Stimulated activated effector memory CD8-positive, alpha-beta T cell treated with anti-CD3 and anti-CD28 coated beads, Interleukin-12 subunit alpha, Interleukin-12 subunit beta, amount 100 ng/mL, for 72 hours (primary cell): ENCODE results near the gene GMPR2.

Source experiments
- ATAC-seq: fragments of 150-1000 bp; cut with Tn5 transposase; 2 replicates; pipeline ENCODE4 v1.10.0; 2021
- DNase-seq, 2 donors: peaks; one replicate each; pipeline ENCODE4 v3.0.0; 2021 to 2022; ENCODE audit warnings: low spot score in 2 of 2
- H3K27ac Mint-ChIP-seq: one replicate; pipeline ENCODE4 v1.8.0; 2022; ENCODE audit warnings: mild to moderate bottlenecking, mixed read lengths
- H3K36me3 Mint-ChIP-seq: one replicate; pipeline ENCODE4 v1.8.0; 2022; ENCODE audit warnings: mild to moderate bottlenecking, mixed read lengths
- H3K4me1 Mint-ChIP-seq: one replicate; pipeline ENCODE4 v1.8.0; 2022; ENCODE audit warnings: mixed read lengths
- H3K4me3 Mint-ChIP-seq: one replicate; pipeline ENCODE4 v1.8.0; 2022; ENCODE audit warnings: mild to moderate bottlenecking, mixed read lengths
- H3K9me3 Mint-ChIP-seq: one replicate; pipeline ENCODE4 v1.8.0; 2022; ENCODE audit warnings: mixed read lengths

Gene GMPR2

GRCh38 chr14:24232645-24233537 is at the start of gene GMPR2:
Gene GMPR2 (plus strand): TSS chr14:24232929. CDS start chr14:24233254, 325 bp downstream.
- ATAC-seq, result peak; percentile 62
- H3K4me1 Mint-ChIP-seq, result peaks cover 41% of the 10 kb centered on the region
- peak within 1 kb of the TSS; percentile 84 for H3K4me3 Mint-ChIP-seq
- H3K9me3 Mint-ChIP-seq, result no peaks in the 10 kb centered on the region
- peaks cover 76% of the 10 kb centered on the region for H3K36me3 Mint-ChIP-seq
- H3K27ac Mint-ChIP-seq, result peak within 1 kb of the TSS; percentile 86
- DNase-seq, result no peak

DNA sequence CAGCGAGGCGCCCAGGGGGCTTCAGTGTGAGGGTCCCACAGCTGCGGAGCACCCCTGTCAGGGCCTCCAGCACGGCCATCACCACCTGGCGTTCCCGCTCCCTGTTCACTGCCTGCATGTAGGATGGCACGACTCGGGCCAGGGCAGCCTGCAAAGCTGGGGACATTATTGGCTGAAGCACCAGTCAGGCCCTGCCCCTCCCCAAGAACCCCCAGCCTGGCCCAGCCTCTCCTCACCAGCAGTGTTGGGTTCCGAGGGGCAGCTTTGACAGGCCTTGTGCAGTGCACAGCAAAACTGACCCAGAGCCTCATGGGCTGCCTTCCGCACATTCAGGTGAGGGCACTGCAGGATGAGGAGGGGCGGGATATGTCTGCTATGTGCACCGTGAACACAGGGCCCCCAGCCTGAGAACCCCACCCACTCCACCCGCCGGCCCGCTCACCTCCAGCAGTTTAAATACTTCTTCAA is 49.7 kb upstream of the GMPR2 start:
- DNase-seq (no peak), ATAC-seq (no peak)
- Mint-ChIP-seq H3K36me3 (peaks cover 90% of the 10 kb centered on the region), H3K9me3 (no peaks in the 10 kb centered on the region), H3K27ac (peak overlapping the region; percentile 84), H3K4me1 (peaks cover 42% of the 10 kb centered on the region), H3K4me3 (no peak overlapping the region)

DNA sequence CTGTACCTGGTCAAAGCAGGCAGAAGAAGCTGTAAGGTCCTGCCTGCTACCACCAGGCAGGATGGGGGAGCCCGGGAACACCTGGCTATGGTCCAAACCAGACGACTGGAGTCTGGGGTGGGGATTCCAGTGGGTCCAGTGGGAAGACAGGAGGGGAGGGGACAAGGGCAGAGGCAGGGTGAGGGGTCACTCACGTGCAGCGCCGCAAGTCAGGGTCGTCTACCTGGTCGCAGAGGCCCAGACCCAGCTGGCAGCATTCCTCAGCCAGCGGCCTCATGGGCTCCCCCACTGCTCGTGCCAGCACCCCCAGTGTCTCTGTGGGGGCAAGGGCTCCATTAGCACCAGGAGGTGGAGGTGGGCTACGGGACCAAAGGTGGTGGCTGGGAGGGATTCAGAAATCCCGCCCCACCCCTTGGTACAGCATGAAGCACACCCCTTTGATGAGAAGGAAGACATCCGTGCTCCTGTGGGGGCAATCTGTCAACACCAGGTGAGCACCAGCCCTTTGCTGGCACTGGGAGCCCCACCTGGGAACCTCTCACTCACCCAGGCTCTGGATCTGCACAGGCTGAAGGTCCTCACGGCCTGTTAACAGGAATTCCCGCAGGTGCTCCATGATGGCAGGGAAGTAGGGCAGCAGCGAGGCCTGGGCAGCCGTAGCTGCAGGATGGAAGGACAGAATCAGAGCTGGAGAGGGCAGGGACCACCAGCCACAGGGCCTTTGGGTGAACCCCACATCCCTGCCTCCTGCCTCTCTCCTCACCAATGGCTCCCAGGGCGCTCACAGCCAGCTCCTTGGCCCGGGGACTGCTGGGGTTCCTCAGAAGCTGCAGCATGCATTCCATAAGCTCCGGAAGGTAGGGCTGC is 48.4 kb upstream of the GMPR2 start:
- Mint-ChIP-seq H3K4me1 (peaks cover 43% of the 10 kb centered on the region), H3K36me3 (peaks cover 87% of the 10 kb centered on the region), H3K4me3 (no peak overlapping the region), H3K27ac (peak overlapping the region; percentile 64), H3K9me3 (no peaks in the 10 kb centered on the region)
- no peak for DNase-seq
- no peak for ATAC-seq

DNA sequence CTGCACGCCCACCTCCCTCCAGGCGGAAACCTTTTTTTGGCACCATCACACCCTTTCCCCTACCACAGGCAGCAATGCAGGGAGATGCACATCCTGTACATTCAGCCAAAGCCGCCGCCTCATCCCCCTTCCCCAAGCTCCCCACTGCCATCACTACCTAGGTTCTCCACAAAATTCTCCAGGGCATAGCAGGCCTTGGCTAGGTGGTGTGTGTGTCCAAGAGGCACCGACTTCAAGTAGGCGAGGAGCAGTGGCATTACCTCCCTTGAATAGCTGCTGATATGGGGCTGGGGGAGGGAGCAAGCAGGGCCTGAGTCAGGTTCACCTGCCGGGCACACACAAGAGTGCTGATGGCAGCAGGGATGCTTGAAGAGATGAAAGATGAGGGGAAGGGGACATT is 47.7 kb upstream of the GMPR2 start:
- ATAC-seq, result no peak
- no peak for DNase-seq
- Mint-ChIP-seq H3K9me3 (no peaks in the 10 kb centered on the region), H3K4me3 (no peak overlapping the region), H3K36me3 (peaks cover 80% of the 10 kb centered on the region), H3K4me1 (peaks cover 44% of the 10 kb centered on the region), H3K27ac (peak overlapping the region; percentile 64)

GRCh38 chr14:24185741-24186140 is 47.0 kb upstream of the GMPR2 start:
- Mint-ChIP-seq H3K4me1 (peaks cover 42% of the 10 kb centered on the region), H3K27ac (peak overlapping the region; percentile 64), H3K4me3 (no peak overlapping the region), H3K36me3 (peaks cover 79% of the 10 kb centered on the region), H3K9me3 (no peaks in the 10 kb centered on the region)
- ATAC-seq, result no peak
- DNase-seq, result no peak

DNA sequence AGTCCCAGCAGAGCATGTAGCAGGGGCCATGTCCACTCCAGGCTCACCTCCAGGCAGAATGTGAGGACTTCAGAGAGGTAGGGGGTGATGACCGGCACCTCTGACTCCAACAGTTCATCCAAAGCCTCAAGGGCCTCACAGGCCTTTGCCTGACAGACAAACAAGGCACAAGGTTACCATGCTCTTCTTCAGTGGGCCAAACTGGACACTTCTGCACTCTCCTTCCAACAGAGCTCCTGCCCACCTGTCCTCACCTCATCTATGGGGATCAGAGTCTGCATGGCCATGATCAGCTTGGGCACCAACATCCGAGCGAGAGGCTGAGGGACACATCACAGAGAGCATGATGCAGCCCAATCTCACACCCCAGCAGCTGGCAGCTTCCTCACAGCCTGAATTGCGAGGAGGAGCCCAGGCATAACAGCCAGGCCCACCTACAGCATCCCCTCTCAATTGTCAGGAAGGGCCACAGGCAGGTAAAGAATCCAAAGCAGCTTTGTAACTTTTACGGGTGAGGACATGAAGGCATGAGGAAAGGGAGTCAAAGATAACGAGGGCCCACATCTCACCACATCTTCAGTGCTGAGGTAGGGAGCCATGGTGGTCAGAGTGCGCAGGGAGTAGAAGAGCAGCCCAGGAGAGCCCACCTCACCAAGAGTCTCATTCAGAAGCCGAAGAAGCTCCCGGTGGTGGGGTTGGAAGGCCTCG is 45.7 kb upstream of the GMPR2 start:
- Mint-ChIP-seq H3K27ac (peak overlapping the region; percentile 80), H3K4me3 (peak overlapping the region; percentile 84), H3K4me1 (peaks cover 44% of the 10 kb centered on the region), H3K9me3 (no peaks in the 10 kb centered on the region), H3K36me3 (peaks cover 79% of the 10 kb centered on the region)
- ATAC-seq (no peak), DNase-seq (no peak)

DNA sequence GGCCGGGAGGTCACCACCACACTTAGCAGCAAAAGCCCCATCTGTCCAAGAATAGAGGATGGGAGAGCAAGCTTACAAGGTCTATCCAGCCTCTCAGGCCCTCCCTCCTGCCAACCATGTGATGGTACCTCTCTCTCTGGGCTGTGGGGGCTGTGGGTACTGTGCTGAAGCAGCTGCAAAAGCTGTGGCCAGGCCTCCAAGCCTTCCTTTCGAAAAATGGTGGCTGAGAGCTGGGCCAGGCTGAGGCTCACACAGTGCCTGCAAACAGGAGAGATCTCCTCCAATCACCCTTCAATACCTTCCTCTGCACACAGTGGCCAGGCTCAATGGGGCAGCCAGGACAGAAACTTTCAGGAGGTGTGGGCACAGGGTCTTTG is 45.2 kb upstream of the GMPR2 start:
- Mint-ChIP-seq H3K27ac (peak overlapping the region; percentile 80), H3K9me3 (no peaks in the 10 kb centered on the region), H3K4me3 (peak overlapping the region; percentile 84), H3K36me3 (peaks cover 80% of the 10 kb centered on the region), H3K4me1 (peaks cover 45% of the 10 kb centered on the region)
- ATAC-seq (no peak), DNase-seq (no peak)

GRCh38 chr14:24188251-24189058 is 44.3 kb upstream of the GMPR2 start, which contains the start of gene IPO4:
Gene IPO4 (minus strand): TSS chr14:24188816. CDS start chr14:24188787, 29 bp downstream.
- H3K9me3 Mint-ChIP-seq, result no peaks in the 10 kb centered on the region
- peak; percentile 97 for ATAC-seq
- DNase-seq, result peak; percentile 79 to 95
- H3K4me1 Mint-ChIP-seq, result peaks cover 45% of the 10 kb centered on the region
- peak within 1 kb of the TSS; percentile 80 for H3K27ac Mint-ChIP-seq
- H3K36me3 Mint-ChIP-seq, result peaks cover 78% of the 10 kb centered on the region
- H3K4me3 Mint-ChIP-seq, result peak within 1 kb of the TSS; percentile 84

DNA sequence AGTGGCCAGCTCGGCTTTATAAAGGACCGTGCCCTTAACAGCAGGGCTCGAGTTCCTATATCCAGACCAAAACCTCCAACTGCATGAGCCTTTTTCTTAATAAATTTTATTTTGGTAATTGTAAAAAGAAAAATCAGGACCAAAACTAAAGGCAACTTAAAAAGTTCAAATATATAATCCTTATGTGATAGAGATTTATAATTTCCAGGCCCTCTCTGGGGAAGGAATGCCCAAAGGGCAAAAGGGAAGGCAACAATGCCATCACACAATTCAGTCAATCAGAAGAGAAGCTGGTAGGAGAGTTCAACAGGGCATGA is 43.7 kb upstream of the GMPR2 start:
- Mint-ChIP-seq H3K27ac (peak overlapping the region; percentile 80), H3K4me1 (peaks cover 49% of the 10 kb centered on the region), H3K36me3 (peaks cover 77% of the 10 kb centered on the region), H3K4me3 (peak overlapping the region; percentile 84), H3K9me3 (no peaks in the 10 kb centered on the region)
- ATAC-seq (no peak), DNase-seq (no peak)

DNA sequence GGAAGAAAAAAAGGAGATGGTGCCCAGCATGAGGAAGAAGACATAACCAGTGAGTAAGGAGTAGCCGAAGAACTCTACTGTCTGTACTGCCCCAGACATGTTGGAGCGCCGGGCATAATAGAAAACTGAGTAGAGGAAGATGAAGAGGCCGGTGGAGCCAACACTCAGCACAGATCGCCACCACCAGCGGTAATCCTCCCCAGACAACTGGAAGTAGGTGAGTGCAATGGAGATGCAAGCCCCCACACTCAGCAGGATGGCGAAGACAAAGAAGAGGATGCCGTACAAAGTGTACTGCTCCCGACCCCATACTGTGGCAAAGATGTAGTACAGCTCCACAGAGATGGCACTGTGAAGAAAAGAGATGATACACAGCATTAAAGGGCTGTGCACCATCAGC is 43.3 kb upstream of the GMPR2 start:
- ATAC-seq, result no peak
- Mint-ChIP-seq H3K27ac (peak overlapping the region; percentile 80), H3K4me1 (peaks cover 53% of the 10 kb centered on the region), H3K36me3 (peaks cover 77% of the 10 kb centered on the region), H3K4me3 (no peak overlapping the region), H3K9me3 (no peaks in the 10 kb centered on the region)
- no peak for DNase-seq

DNA sequence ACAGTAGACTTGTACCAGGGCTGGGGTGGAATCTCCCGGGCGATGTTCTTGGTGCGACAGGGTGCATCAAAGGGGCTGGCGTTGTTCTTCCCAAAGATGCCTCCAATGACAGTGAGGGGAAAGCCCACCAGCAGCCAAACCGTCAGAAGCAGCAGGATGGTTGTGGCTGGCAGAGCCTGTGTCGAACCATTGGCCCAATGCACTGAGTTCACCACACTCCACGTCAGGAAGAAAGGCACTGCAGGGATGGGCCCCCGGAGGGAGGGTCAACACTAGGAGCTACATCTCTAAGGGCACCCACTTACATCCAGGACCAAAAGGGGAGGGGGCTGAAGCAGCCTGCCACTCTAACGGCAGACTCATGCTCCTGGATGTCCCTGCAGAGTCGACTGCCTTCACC is 42.3 kb upstream of the GMPR2 start:
- H3K9me3 Mint-ChIP-seq, result no peaks in the 10 kb centered on the region
- peak overlapping the region; percentile 14 for H3K27ac Mint-ChIP-seq
- H3K4me3 Mint-ChIP-seq, result no peak overlapping the region
- peaks cover 59% of the 10 kb centered on the region for H3K4me1 Mint-ChIP-seq
- ATAC-seq (no peak), DNase-seq (no peak)
- H3K36me3 Mint-ChIP-seq, result peaks cover 76% of the 10 kb centered on the region

- H3K4me1 Mint-ChIP-seq, result peaks cover 47% of the 10 kb centered on the region
- H3K27ac Mint-ChIP-seq, result peak overlapping the region; percentile 65
- ATAC-seq, result no peak
- no peak overlapping the region for H3K4me3 Mint-ChIP-seq
- H3K9me3 Mint-ChIP-seq, result no peaks in the 10 kb centered on the region
- H3K36me3 Mint-ChIP-seq, result peaks cover 80% of the 10 kb centered on the region
- no peak for DNase-seq
Measured at GRCh38 chr14:24192933-24193332, 39.8 kb upstream of the GMPR2 start.

GRCh38 chr14:24194186-24194872 is 38.4 kb upstream of the GMPR2 start:
- ATAC-seq (no peak), DNase-seq (no peak)
- Mint-ChIP-seq H3K4me1 (peaks cover 49% of the 10 kb centered on the region), H3K36me3 (peaks cover 82% of the 10 kb centered on the region), H3K4me3 (peak overlapping the region; percentile 78), H3K27ac (peak overlapping the region; percentile 99), H3K9me3 (peaks cover 4% of the 10 kb centered on the region)

DNA sequence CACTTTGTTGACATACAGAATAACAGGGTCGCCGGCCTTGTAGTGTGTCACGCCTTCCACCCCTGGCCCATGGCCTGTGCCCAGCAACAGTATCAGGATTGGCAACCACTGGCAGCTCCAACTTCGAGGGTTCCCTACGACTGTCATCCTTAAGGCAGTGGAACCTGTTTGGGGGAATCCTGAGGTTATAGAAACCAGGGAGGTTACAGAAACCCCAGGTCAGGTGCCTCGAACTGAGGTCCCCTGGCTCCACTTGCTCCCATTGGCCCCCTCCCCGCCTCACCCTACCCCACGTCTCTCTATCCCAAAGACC is 37.9 kb upstream of the GMPR2 start:
- peak overlapping the region; percentile 78 for H3K4me3 Mint-ChIP-seq
- peaks cover 51% of the 10 kb centered on the region for H3K4me1 Mint-ChIP-seq
- H3K27ac Mint-ChIP-seq, result peak overlapping the region; percentile 99
- peaks cover 4% of the 10 kb centered on the region for H3K9me3 Mint-ChIP-seq
- peaks cover 87% of the 10 kb centered on the region for H3K36me3 Mint-ChIP-seq
- DNase-seq (no peak), ATAC-seq (no peak)
